Measurements from ENCODE around the gene REXO1. TPM values are rescaled to one million over a fixed set of nuclear protein-coding genes. Genes with fewer than 3 reads are reported as not detected.

Gene REXO1
- total RNA-seq, 1 experiment from 2014 or later: 43.0 TPM

GRCh38 chr19:1873524-1874473 is 25.5 kb upstream of the REXO1 start:
- CTCF ChIA-PET: interaction anchor here (0.6 kb wide), 1 partner anchor 13 kb away, joined by 3 read pairs; no protein-coding TSS in a partner anchor
- H3K27me3 ChIP-seq (replicated peaks; ENCODE audit: control insufficient read depth, insufficient read depth, low read length): no peaks in the 10 kb centered on the region
- H3K9me3 Mint-ChIP-seq (ENCODE audit: unreplicated experiment): no peaks in the 10 kb centered on the region
- H3K4me1 ChIP-seq: peaks cover 15% of the 10 kb centered on the region
- H3K9me3 ChIP-seq: no peaks in the 10 kb centered on the region
- no peak overlapping the region for H3K27ac Mint-ChIP-seq (ENCODE audit: unreplicated experiment)
- POLR2A ChIA-PET: no interaction called here
- peak overlapping the region; percentile 91 for H3K4me3 Mint-ChIP-seq (ENCODE audit: unreplicated experiment)
- no peak for DNase-seq
- no peak overlapping the region for H3K4me3 ChIP-seq (ENCODE audit: low read depth, low read length)
- H3K27me3 Mint-ChIP-seq (ENCODE audit: insufficient read depth, unreplicated experiment): no peaks in the 10 kb centered on the region
- no TSS peak for BruUV-seq (replicated peaks)
- TF ChIP-seq, protein P1, sequence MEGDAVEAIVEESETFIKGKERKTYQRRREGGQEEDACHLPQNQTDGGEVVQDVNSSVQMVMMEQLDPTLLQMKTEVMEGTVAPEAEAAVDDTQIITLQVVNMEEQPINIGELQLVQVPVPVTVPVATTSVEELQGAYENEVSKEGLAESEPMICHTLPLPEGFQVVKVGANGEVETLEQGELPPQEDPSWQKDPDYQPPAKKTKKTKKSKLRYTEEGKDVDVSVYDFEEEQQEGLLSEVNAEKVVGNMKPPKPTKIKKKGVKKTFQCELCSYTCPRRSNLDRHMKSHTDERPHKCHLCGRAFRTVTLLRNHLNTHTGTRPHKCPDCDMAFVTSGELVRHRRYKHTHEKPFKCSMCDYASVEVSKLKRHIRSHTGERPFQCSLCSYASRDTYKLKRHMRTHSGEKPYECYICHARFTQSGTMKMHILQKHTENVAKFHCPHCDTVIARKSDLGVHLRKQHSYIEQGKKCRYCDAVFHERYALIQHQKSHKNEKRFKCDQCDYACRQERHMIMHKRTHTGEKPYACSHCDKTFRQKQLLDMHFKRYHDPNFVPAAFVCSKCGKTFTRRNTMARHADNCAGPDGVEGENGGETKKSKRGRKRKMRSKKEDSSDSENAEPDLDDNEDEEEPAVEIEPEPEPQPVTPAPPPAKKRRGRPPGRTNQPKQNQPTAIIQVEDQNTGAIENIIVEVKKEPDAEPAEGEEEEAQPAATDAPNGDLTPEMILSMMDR (IDR thresholded peaks at IDR 0.05; ENCODE audit: insufficient read depth in 1 of 2, low read depth in 1 of 2, low read length in 1 of 2, severe bottlenecking in 1 of 2, unreplicated experiment in 1 of 2): no peak
- peaks cover 26% of the 10 kb centered on the region for H3K36me3 Mint-ChIP-seq (ENCODE audit: insufficient read depth, unreplicated experiment)
- H3K36me3 ChIP-seq (ENCODE audit: control insufficient read depth, insufficient read depth, low read length): no peaks in the 10 kb centered on the region; the same call in 1 of the 2 replicates
- intact Hi-C loops (cut with micrococcal nuclease; ENCODE audit: unreplicated experiment): no loop called here
- H3K4me1 Mint-ChIP-seq (ENCODE audit: low read depth, unreplicated experiment): peaks cover 8% of the 10 kb centered on the region

DNA sequence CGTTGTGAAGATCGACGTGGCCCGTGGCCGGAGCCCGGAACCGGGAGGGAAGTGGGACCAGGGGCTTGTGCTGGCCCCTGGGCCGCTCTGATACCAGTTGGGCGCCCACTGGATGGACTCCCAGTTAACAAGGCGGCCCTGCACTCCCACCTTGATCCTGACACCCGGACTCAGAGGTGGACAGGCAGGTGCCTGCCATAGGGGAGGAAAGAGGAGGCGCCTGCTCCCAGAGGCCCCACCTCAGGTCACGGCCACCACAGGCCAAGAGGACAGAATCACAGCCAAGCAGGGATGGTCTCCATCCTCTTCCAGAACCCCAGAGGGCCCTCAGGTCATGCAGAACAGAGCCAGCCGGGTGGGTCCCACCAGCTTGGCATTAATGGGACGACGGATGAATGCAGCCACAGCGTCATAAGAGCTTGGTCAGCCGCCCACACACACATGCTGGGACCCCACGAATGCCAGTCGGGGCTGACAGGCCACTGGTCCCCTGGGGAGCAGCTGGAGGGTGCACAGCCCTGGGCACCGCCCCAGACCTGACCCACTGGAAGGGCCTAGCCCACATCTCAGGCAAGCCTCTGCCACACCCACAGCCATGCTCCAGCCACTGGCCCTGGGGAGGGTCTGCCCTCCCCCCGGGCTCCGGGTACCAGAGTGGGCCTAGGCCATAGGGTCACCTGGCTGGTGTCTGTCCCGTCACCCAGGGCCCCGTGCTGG is 24.7 kb upstream of the REXO1 start:
- BruUV-seq (replicated peaks): no TSS peak
- no peak overlapping the region for H3K4me3 ChIP-seq (ENCODE audit: low read depth, low read length)
- Mint-ChIP-seq H3K4me1 (ENCODE audit: low read depth, unreplicated experiment) (peaks cover 8% of the 10 kb centered on the region), H3K9me3 (ENCODE audit: unreplicated experiment) (no peaks in the 10 kb centered on the region), H3K27me3 (ENCODE audit: insufficient read depth, unreplicated experiment) (no peaks in the 10 kb centered on the region), H3K27ac (ENCODE audit: unreplicated experiment) (no peak overlapping the region), H3K36me3 (ENCODE audit: insufficient read depth, unreplicated experiment) (peaks cover 30% of the 10 kb centered on the region), H3K4me3 (ENCODE audit: unreplicated experiment) (no peak overlapping the region)
- TF ChIP-seq, protein P1 (IDR thresholded peaks at IDR 0.05; ENCODE audit: insufficient read depth in 1 of 2, low read depth in 1 of 2, low read length in 1 of 2, severe bottlenecking in 1 of 2, unreplicated experiment in 1 of 2): no peak
- H3K9me3 ChIP-seq: no peaks in the 10 kb centered on the region
- CTCF ChIA-PET: no interaction called here
- POLR2A ChIA-PET: no interaction called here
- H3K27me3 ChIP-seq (replicated peaks; ENCODE audit: control insufficient read depth, insufficient read depth, low read length): no peaks in the 10 kb centered on the region
- no peaks in the 10 kb centered on the region; the same call in 1 of the 2 replicates for H3K36me3 ChIP-seq (ENCODE audit: control insufficient read depth, insufficient read depth, low read length)
- intact Hi-C loops (cut with micrococcal nuclease; ENCODE audit: unreplicated experiment): no loop called here
- peaks cover 15% of the 10 kb centered on the region for H3K4me1 ChIP-seq
- DNase-seq: no peak

- H3K27ac Mint-ChIP-seq (ENCODE audit: unreplicated experiment): no peak overlapping the region
- H3K9me3 Mint-ChIP-seq (ENCODE audit: unreplicated experiment): no peaks in the 10 kb centered on the region
- peaks cover 31% of the 10 kb centered on the region for H3K36me3 Mint-ChIP-seq (ENCODE audit: insufficient read depth, unreplicated experiment)
- no TSS peak for BruUV-seq (replicated peaks)
- no peaks in the 10 kb centered on the region; the same call in 1 of the 2 replicates for H3K36me3 ChIP-seq (ENCODE audit: control insufficient read depth, insufficient read depth, low read length)
- no peak overlapping the region for H3K4me3 Mint-ChIP-seq (ENCODE audit: unreplicated experiment)
- H3K4me1 ChIP-seq: peaks cover 15% of the 10 kb centered on the region
- no peaks in the 10 kb centered on the region for H3K27me3 ChIP-seq (replicated peaks; ENCODE audit: control insufficient read depth, insufficient read depth, low read length)
- H3K27me3 Mint-ChIP-seq (ENCODE audit: insufficient read depth, unreplicated experiment): no peaks in the 10 kb centered on the region
- intact Hi-C loops (cut with micrococcal nuclease; ENCODE audit: unreplicated experiment): no loop called here
- TF ChIP-seq, protein P1 (IDR thresholded peaks at IDR 0.05; ENCODE audit: insufficient read depth in 1 of 2, low read depth in 1 of 2, low read length in 1 of 2, severe bottlenecking in 1 of 2, unreplicated experiment in 1 of 2): no peak
- POLR2A ChIA-PET: no interaction called here
- H3K4me1 Mint-ChIP-seq (ENCODE audit: low read depth, unreplicated experiment): peaks cover 8% of the 10 kb centered on the region
- H3K9me3 ChIP-seq: no peaks in the 10 kb centered on the region
- DNase-seq: no peak
- CTCF ChIA-PET: no interaction called here
- H3K4me3 ChIP-seq (ENCODE audit: low read depth, low read length): no peak overlapping the region
Observed at GRCh38 chr19:1871630-1872029, 23.3 kb upstream of the REXO1 start.
